OCI-M2 (cell line): ENCODE results near the gene EPB41L3.
"Not testable (repeated sequence)": the region's sequence is repeated elsewhere in the genome, so short reads cannot be mapped to it uniquely, and the experiment has no call there.

Experiments
- DNase-seq: peaks from one replicate; lab custom pipeline; 2025; ENCODE audit not compliant: unreplicated experiment; lab: John Stamatoyannopoulos, UW

EPB41L3 gene

DNA sequence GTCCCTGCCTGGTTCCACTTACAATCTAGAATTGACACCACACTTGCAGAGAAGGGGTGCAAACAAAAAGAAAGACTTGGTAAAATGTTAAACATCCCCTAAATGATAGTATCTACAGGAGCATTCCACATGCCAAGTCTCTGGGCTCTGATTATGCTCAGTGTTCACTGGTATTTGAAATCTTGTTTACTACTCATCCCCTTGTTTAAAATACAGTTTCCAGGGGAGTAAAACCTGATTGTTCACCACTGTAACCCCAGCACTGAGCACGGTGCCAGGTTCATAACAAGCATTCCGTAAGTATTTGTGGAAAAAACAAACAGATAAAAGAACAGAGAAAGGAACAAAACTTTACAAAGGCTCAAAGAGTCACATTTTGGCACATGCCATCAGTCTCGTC lies 11.7 kb downstream of the EPB41L3 start:
- no peak for DNase-seq

DNA sequence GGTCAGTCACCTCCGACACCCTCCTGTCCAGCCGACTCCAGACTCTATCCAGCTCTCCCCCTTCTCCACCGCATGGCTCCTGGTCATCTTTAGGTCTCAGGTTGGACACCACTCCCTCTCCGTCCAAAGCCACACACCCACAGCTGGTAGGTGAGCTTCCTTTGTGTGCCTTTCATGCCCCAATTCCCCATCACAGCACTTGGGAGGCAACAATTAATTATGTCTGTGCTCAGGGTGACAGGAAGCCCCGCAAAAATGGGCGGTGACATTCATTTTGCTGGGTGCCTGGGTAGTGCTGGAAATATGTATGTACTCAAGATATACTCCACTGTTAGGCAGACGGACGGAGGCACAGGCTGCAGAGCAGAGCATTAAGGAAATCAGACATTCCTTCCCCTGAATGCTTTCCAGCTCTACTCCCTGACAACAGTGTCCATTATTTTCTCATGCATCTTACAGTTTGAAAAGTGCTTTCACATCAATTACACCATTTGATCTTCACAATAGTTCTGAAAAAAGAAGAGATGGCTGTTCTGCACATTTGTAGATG lies 13.1 kb downstream of the EPB41L3 start:
- DNase-seq: no peak

DNA sequence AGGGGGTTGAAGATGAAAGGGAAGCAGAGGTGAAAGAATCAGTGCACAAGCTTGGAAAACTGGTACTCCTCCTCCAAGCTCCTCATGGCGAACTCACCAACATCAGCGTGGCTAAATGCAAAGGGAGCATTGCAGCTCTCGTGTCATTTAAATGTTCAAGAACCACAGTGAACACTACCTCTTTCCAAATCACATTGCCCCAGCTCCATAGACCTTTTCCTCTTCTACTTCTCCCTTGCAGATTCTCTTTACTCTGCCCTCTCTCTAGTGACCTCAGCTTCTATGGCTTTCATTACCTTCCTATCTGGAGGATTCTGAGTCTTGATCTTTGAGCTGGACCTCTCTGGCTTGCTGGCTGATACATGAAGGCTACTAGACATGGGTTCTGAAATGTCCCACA lies 14.3 kb downstream of the EPB41L3 start:
- DNase-seq: no peak

DNA sequence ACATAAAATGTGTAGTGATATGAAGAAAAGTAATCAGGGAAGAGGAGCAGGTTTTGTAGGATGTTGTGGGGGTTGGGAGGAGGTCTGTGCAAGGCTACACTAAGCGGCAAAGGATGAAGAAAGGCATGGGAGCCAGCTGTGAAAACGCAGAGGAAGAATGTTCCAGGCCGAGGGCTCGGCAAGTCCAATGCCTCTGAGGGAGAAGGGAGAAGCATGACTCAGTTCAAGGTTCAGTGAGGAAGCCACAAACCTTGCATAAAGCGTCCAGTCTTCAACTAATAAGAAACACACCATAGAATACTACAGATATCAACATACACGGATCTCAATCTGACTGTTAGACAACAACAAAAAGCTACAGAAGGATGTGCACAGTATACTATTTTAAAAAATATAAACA lies 16.2 kb downstream of the EPB41L3 start:
- DNase-seq: no peak

DNA sequence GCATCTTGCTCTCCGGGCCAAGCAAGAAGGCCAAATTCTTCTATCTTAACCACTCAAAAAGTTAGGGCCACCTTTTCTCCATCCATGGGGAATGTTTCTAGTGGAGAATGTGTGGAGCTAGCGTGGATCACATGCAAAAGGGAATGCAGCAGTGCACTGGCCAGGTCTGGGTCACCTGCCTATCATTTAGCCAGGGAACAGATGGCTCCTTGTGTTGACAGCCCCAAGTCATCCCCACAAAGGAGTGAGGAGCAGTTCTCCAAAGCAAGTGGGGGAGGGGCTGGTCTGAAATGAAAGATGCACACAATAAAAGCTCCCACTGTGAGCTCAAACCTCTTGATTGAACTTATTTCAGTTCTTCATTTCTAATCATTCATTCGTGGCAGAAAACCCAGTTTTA lies 19.1 kb downstream of the EPB41L3 start:
- DNase-seq: no peak

DNA sequence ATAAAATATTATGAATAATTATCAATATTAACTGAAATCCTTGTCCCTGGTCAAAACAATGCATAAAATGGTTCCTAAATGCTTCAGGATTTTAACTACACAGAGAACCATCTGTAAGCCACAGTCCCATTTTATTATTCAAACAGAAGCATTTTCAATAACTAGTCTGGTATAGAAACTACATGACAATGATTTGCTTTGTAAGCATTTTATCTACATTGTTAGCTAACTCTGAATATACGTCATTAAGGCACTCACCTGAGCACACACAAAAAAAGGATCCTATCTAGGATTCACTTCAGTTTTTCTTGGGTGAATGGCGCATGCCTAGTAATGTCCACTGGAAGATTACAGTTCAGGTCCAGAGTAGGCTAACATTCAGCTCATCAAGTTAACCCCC lies 22.8 kb downstream of the EPB41L3 start:
- DNase-seq: no peak

DNA sequence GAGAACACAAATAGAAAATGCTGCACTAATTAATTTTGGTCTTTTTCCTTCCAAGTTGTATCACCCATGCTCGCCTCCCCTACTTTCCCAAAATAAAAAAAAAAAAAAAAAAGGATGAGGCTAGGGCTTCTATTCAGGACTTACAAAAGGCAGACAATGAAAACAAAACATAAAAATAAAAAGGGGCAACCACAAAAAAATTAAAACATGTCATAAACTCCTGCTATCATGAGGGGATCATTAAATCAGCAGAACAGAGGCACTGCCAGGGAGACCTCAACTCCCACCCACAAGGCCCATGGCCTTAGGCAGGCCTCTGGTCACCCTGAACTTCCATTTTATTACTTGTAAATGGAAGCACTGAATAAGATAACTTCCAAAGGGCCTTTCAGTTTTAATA lies 23.3 kb downstream of the EPB41L3 start:
- no peak for DNase-seq

DNA sequence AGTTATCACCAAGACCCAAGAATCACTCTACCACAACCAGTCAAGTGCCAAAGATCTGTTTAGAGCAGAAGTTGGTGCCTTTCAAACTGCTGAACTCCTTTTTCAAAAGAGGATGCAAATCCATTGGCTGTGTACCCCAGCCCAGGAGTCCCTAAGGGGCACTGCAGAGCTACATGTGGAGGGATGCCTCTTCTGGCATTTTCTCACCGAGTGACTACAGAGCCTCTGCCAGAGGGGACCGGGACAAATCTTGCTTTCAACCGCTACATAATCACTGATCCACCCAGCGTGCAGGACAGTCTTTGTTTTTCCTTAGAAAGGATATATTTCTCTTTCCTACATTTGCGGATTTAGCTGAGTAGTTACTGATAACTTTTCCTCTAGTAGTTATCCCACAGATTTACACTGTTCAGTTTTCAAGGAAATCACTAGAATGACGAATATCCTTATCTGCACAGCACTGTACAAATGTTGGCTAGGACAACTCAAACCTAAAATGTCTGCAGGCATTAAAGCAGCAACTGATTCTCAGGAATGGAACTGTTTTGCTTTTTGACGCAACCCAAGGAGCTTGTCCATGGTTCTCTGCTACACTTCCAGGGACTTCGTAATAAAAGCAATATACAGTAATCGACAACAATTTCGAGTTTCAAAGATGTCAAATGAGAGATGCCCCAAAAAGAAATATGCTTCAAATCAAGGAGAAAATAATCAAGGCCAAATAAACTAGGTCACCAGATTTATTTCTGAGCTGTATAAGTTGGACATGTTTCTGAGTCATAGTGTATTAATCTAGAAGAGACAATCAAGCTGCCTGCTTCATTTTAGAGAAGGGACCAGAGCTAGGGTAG lies 24.1 kb downstream of the EPB41L3 start:
- DNase-seq: no peak

GRCh38 chr18:5518899-5519371 lies 24.9 kb downstream of the EPB41L3 start:
- DNase-seq: no peak

- no peak for DNase-seq
Observed at GRCh38 chr18:5518179-5518770, 25.5 kb downstream of the EPB41L3 start.

- no peak for DNase-seq
Observed at GRCh38 chr18:5516841-5517240, 27.0 kb downstream of the EPB41L3 start.

- DNase-seq: no peak
Observed at GRCh38 chr18:5515011-5515784, 28.6 kb downstream of the EPB41L3 start.

- no peak for DNase-seq
Observed at GRCh38 chr18:5513947-5514346, 29.9 kb downstream of the EPB41L3 start.

DNA sequence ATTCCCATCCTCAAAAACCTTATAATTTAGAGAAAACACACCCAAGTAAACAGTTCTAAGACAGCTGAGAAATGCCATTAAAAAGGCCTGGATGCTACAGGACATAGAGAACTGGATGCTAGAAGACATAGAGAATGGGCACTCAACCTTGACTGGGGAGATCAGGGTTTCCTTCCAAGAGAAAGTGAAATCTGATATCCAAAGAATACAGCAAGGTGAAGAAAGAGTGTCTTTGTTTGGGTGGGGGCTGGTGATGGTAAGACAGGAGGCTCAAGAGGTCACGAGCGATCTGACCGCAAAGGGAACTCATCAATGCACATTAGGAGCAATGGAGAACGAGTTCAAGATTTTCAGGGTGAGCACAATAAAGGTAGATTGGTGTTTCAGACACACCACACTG lies 31.6 kb downstream of the EPB41L3 start:
- DNase-seq: no peak

DNA sequence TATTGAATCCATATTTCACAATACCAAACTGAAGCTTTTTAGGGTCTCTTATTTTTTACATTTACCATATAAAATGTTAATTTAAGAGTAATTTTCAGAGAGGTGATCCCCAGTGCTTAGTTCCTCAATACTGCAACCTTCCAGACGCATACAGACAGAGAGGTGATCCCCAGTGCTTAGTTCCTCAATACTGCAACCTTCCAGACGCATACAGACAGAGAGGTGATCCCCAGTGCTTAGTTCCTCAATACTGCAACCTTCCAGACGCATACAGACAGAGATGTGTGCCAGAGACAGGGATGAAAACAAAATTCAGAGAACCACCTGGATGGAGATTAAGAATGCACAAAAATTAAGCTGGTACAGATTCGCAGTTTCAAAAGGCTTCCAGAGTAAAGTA lies 32.3 kb downstream of the EPB41L3 start:
- DNase-seq: not testable (repeated sequence)

DNA sequence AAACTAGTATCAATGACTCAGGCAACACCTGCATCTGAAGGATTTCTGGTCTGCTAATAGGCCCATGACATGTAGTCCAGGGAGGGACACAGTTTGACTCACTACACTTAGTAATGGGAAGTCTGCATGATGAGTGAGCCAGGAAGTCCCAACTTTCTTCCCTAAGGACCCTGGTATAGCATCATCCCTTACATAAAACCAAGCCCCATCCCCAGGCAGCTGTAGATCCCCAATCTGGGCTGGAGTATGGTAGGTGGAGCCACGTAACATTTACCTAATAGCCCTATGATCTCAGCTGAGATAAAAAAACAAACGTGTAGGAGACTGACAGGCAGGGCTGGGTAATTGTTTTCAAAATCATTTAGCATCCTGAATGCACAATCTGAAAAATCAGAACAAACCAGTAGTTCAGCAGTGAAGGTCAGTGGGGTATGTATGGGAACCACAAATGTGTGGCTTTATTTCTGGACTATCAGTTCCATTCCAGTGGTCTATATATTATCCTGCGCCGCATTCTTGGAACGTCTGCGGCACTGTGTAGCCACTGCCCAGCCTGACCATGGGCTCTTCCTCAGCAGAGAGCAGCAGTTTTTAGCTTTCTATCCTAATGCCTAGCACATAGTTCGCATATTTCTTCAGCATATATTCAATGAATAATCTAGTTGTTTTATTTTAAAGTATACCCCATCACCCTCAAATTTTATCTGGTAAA lies 33.5 kb downstream of the EPB41L3 start:
- no peak for DNase-seq

- no peak for DNase-seq
Observed at GRCh38 chr18:5508821-5509220, 35.0 kb downstream of the EPB41L3 start.

- no peak for DNase-seq
Observed at GRCh38 chr18:5507756-5508155, 36.0 kb downstream of the EPB41L3 start.

DNA sequence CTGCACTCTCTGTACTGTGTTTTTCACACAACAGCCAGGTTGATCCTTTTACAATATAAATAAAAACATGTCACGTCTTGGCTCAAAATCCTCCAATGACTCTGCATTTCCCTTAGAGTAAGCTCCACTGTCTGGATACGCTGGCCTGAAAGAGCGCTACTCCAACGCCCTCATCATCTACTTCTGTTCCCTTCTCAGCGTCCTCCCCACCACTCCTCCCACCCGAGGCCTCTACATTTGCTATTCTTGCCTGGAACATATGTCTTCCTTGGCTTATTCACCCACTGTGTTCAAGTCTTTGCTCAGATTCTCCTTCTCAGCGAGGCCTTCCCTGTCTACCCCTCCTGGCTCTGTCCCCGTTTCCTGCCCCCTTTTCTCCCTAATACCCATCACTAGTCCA lies 37.6 kb downstream of the EPB41L3 start:
- DNase-seq: no peak

DNA sequence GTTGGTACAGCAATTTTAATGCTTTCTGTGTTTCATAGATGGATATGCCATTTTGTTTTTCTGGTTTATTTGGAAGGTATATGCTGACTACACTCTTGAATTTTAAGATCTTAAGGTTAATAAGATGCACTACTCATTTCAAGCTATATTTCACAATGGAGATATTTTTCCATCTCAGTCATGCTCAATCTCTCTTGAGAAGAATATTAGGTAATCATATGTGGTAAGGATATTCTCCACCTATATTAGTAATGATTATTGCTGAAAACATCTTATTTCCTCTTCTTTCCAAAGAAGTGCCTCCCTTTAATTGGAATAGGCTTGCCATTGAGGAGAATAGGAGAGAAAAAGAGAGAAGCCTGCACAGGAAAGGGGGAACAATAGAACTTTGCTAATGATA lies 40.1 kb downstream of the EPB41L3 start:
- DNase-seq: no peak
